ENCODE measurements around the gene RAB9A. TPM values are rescaled to one million over a fixed set of nuclear protein-coding genes. Genes with fewer than 3 reads are reported as not detected.

Gene RAB9A
- total RNA-seq, 1 donor from 2014 or later: 34.2 TPM

GRCh38 chrX:13664020-13664419, 24.9 kb upstream of the RAB9A start:
- Histone ChIP-seq H3K4me3 (ENCODE audit: insufficient read depth, low read depth, low read length) (no peak overlapping the region), H3K9ac (ENCODE audit: low read length) (no peak overlapping the region), H3K79me2 (ENCODE audit: insufficient read depth, low read length) (no peaks in the 10 kb centered on the region), H3K27me3 (ENCODE audit: insufficient read depth, low read length) (no peaks in the 10 kb centered on the region), H2AFZ (ENCODE audit: low read depth, low read length) (no peak overlapping the region), H3K4me1 (ENCODE audit: insufficient read depth, low read length) (no peaks in the 10 kb centered on the region), H4K20me1 (ENCODE audit: insufficient read depth, low read length) (no peaks in the 10 kb centered on the region), H3K27ac (ENCODE audit: low read depth, low read length) (no peak overlapping the region), H3K4me2 (ENCODE audit: low read length) (no peak overlapping the region), H3K36me3 (ENCODE audit: insufficient read depth, low read length) (no peaks in the 10 kb centered on the region), H3K9me3 (ENCODE audit: insufficient read depth, low read depth, low read length) (no peaks in the 10 kb centered on the region)
- no peak for TF ChIP-seq CTCF (IDR thresholded peaks at IDR 0.05; ENCODE audit: insufficient read depth, low read depth, low read length)
- TF ChIP-seq EZH2 (IDR thresholded peaks at IDR 0.05; ENCODE audit: insufficient read depth, low read length): no peak
- Mint-ChIP-seq H3K4me1 (ENCODE audit: low read depth, unreplicated experiment) (peaks cover 5% of the 10 kb centered on the region), H3K27ac (ENCODE audit: unreplicated experiment) (no peak overlapping the region), H3K9me3 (ENCODE audit: unreplicated experiment) (no peaks in the 10 kb centered on the region), H3K36me3 (ENCODE audit: low read depth, unreplicated experiment) (peaks cover 5% of the 10 kb centered on the region), H3K4me3 (ENCODE audit: unreplicated experiment) (no peak overlapping the region), H3K27me3 (ENCODE audit: low read depth, unreplicated experiment) (no peaks in the 10 kb centered on the region)
- FAIRE-seq (no peak), DNase-seq (ENCODE audit: low read depth) (no peak)

GRCh38 chrX:13666836-13667235, 22.1 kb upstream of the RAB9A start:
- Histone ChIP-seq H2AFZ (ENCODE audit: low read depth, low read length) (no peak overlapping the region), H3K27me3 (ENCODE audit: insufficient read depth, low read length) (peaks cover 2% of the 10 kb centered on the region), H3K27ac (ENCODE audit: low read depth, low read length) (no peak overlapping the region), H3K79me2 (ENCODE audit: insufficient read depth, low read length) (no peaks in the 10 kb centered on the region), H3K36me3 (ENCODE audit: insufficient read depth, low read length) (no peaks in the 10 kb centered on the region), H4K20me1 (ENCODE audit: insufficient read depth, low read length) (no peaks in the 10 kb centered on the region), H3K4me1 (ENCODE audit: insufficient read depth, low read length) (peaks cover 3% of the 10 kb centered on the region), H3K9me3 (ENCODE audit: insufficient read depth, low read depth, low read length) (no peaks in the 10 kb centered on the region), H3K4me2 (ENCODE audit: low read length) (no peak overlapping the region), H3K4me3 (ENCODE audit: insufficient read depth, low read depth, low read length) (no peak overlapping the region), H3K9ac (ENCODE audit: low read length) (no peak overlapping the region)
- Mint-ChIP-seq H3K27me3 (ENCODE audit: low read depth, unreplicated experiment) (no peaks in the 10 kb centered on the region), H3K4me3 (ENCODE audit: unreplicated experiment) (no peak overlapping the region), H3K27ac (ENCODE audit: unreplicated experiment) (no peak overlapping the region), H3K4me1 (ENCODE audit: low read depth, unreplicated experiment) (peaks cover 11% of the 10 kb centered on the region), H3K9me3 (ENCODE audit: unreplicated experiment) (no peaks in the 10 kb centered on the region), H3K36me3 (ENCODE audit: low read depth, unreplicated experiment) (peaks cover 5% of the 10 kb centered on the region)
- FAIRE-seq (no peak), DNase-seq (ENCODE audit: low read depth) (no peak)
- no peak for TF ChIP-seq CTCF (IDR thresholded peaks at IDR 0.05; ENCODE audit: insufficient read depth, low read depth, low read length)

- no peaks in the 10 kb centered on the region for H4K20me1 ChIP-seq (ENCODE audit: insufficient read depth, low read length)
- H3K36me3 Mint-ChIP-seq (ENCODE audit: low read depth, unreplicated experiment): peaks cover 3% of the 10 kb centered on the region
- H3K4me3 Mint-ChIP-seq (ENCODE audit: unreplicated experiment): no peak overlapping the region
- H3K4me1 Mint-ChIP-seq (ENCODE audit: low read depth, unreplicated experiment): peaks cover 11% of the 10 kb centered on the region
- no peaks in the 10 kb centered on the region for H3K9me3 ChIP-seq (ENCODE audit: insufficient read depth, low read depth, low read length)
- TF ChIP-seq EZH2 (IDR thresholded peaks at IDR 0.05; ENCODE audit: insufficient read depth, low read length) (no peak), CTCF (IDR thresholded peaks at IDR 0.05; ENCODE audit: insufficient read depth, low read depth, low read length) (no peak)
- no peak overlapping the region for H3K9ac ChIP-seq (ENCODE audit: low read length)
- peaks cover 2% of the 10 kb centered on the region for H3K27me3 ChIP-seq (ENCODE audit: insufficient read depth, low read length)
- no peaks in the 10 kb centered on the region for H3K79me2 ChIP-seq (ENCODE audit: insufficient read depth, low read length)
- no peak overlapping the region for H2AFZ ChIP-seq (ENCODE audit: low read depth, low read length)
- no peak overlapping the region for H3K4me3 ChIP-seq (ENCODE audit: insufficient read depth, low read depth, low read length)
- peaks cover 3% of the 10 kb centered on the region for H3K4me1 ChIP-seq (ENCODE audit: insufficient read depth, low read length)
- FAIRE-seq (no peak), DNase-seq (ENCODE audit: low read depth) (no peak)
- no peak overlapping the region for H3K27ac Mint-ChIP-seq (ENCODE audit: unreplicated experiment)
- H3K27me3 Mint-ChIP-seq (ENCODE audit: low read depth, unreplicated experiment): no peaks in the 10 kb centered on the region
- H3K4me2 ChIP-seq (ENCODE audit: low read length): no peak overlapping the region
- no peaks in the 10 kb centered on the region for H3K9me3 Mint-ChIP-seq (ENCODE audit: unreplicated experiment)
- H3K27ac ChIP-seq (ENCODE audit: low read depth, low read length): no peak overlapping the region
- H3K36me3 ChIP-seq (ENCODE audit: insufficient read depth, low read length): no peaks in the 10 kb centered on the region
These were observed 21.0 kb upstream of the RAB9A start for GRCh38 chrX:13667919-13668318.
